M059J (cell line): Measurements from ENCODE around the gene NCF2. TPM values are rescaled to one million over a fixed set of nuclear protein-coding genes. Genes with fewer than 3 reads are reported as not detected.

Experiments
- total RNA-seq: library from RNA; depleted of rRNA; stranded (reverse); fragments of >200 nt; shearing (Covaris generic); gene quantifications from 2 replicates; pipeline ENCODE4 v1.2.3, GENCODE V29; 2014; rRNA removed

NCF2 gene
- total RNA-seq, 1 experiment from 2014 or later, result 10.8 TPM

Other genes with a start within 250 kb of the NCF2 start
- gene NMNAT2, start 172.1 kb downstream of the NCF2 start, total RNA-seq, result 8.2 and 25.2 TPM in 2 replicates
- gene SMG7, start 118.0 kb downstream of the NCF2 start, total RNA-seq, result 31.7 and 65.6 TPM in 2 replicates
- gene ARPC5, start 45.3 kb upstream of the NCF2 start, total RNA-seq, result 293 and 409 TPM in 2 replicates
- not detected in 2 replicates for gene APOBEC4, start 62.9 kb upstream of the NCF2 start, total RNA-seq
- 9.8 and 18.3 TPM in 2 replicates for gene RGL1, start 214.7 kb upstream of the NCF2 start, total RNA-seq